Glutamatergic neuron (in vitro differentiated cells): ENCODE measurements around the gene FHIT. TPM values are rescaled to one million over a fixed set of nuclear protein-coding genes. Genes with fewer than 3 reads are reported as not detected.

Experiments used
- DNase-seq: peaks from one replicate; pipeline ENCODE4 v3.0.0; 2022
- H3K27ac Mint-ChIP-seq: one replicate; pipeline ENCODE4 v1.8.0; 2020; ENCODE audit warnings: mild to moderate bottlenecking, mixed read lengths, inconsistent platforms; ENCODE audit not compliant: unreplicated experiment
- H3K27me3 Mint-ChIP-seq: one replicate; pipeline ENCODE4 v1.8.0; 2020; ENCODE audit warnings: mild to moderate bottlenecking, moderate library complexity, mixed read lengths, inconsistent platforms; ENCODE audit not compliant: unreplicated experiment
- H3K36me3 Mint-ChIP-seq: one replicate; pipeline ENCODE4 v1.8.0; 2020; ENCODE audit warnings: mild to moderate bottlenecking, mixed read lengths, inconsistent platforms; ENCODE audit not compliant: unreplicated experiment
- H3K4me1 Mint-ChIP-seq: one replicate; pipeline ENCODE4 v1.8.0; 2020; ENCODE audit warnings: mild to moderate bottlenecking, low read depth, mixed read lengths, inconsistent platforms; ENCODE audit not compliant: unreplicated experiment
- H3K4me3 Mint-ChIP-seq: one replicate; pipeline ENCODE4 v1.8.0; 2020; ENCODE audit warnings: mild to moderate bottlenecking, mixed read lengths, inconsistent platforms; ENCODE audit not compliant: unreplicated experiment
- H3K9me3 Mint-ChIP-seq: one replicate; pipeline ENCODE4 v1.8.0; 2020; ENCODE audit warnings: mild to moderate bottlenecking, moderate library complexity, mixed read lengths, inconsistent platforms; ENCODE audit not compliant: unreplicated experiment
- total RNA-seq: library from RNA; stranded (reverse); fragmentation: NEBNext Ultra II Directional; extraction: Animal tissue kit (Norgen Biotek cat#: 25700); gene quantifications from one replicate; pipeline ENCODE4 v1.2.1, GENCODE V29; 2021; ENCODE audit not compliant: unreplicated experiment
- TF ChIP-seq, protein P1 (sequence below): fragments of 200-600 bp; sonication (generic); IDR thresholded peaks from one replicate; pipeline ENCODE4 v1.5.0; 2021; ENCODE audit not compliant: partially characterized antibody, unreplicated experiment

Gene FHIT
- total RNA-seq, 1 donor from 2014 or later, result 15.2 TPM

GRCh38 chr3:60250810-60251209 lies 1000.4 kb downstream of the FHIT start:
- TF ChIP-seq, protein P1, sequence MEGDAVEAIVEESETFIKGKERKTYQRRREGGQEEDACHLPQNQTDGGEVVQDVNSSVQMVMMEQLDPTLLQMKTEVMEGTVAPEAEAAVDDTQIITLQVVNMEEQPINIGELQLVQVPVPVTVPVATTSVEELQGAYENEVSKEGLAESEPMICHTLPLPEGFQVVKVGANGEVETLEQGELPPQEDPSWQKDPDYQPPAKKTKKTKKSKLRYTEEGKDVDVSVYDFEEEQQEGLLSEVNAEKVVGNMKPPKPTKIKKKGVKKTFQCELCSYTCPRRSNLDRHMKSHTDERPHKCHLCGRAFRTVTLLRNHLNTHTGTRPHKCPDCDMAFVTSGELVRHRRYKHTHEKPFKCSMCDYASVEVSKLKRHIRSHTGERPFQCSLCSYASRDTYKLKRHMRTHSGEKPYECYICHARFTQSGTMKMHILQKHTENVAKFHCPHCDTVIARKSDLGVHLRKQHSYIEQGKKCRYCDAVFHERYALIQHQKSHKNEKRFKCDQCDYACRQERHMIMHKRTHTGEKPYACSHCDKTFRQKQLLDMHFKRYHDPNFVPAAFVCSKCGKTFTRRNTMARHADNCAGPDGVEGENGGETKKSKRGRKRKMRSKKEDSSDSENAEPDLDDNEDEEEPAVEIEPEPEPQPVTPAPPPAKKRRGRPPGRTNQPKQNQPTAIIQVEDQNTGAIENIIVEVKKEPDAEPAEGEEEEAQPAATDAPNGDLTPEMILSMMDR, result no peak
- Mint-ChIP-seq H3K36me3 (no peaks in the 10 kb centered on the region), H3K4me3 (no peak overlapping the region), H3K9me3 (no peaks in the 10 kb centered on the region), H3K4me1 (peaks cover 4% of the 10 kb centered on the region), H3K27ac (no peak overlapping the region), H3K27me3 (no peaks in the 10 kb centered on the region)
- no peak for DNase-seq

DNA sequence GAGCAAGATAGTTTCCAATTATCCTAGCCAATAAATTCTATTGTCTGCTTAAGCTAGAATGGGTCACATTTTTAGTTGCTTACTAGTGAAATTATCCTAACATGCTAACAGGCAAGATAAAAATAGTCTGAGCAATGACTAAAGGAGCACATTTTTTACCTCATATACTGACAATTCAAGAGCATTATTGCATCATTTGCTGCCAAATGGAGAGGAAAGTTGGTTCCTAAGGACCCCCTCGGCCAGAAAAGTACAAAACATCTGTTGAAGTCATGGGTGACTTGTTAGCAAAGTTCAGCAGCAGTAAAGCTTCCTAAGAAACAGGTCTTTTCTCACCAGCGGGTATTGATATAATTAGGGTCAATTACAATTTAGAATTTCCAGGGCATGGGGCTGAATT lies 1001.0 kb downstream of the FHIT start:
- TF ChIP-seq, protein P1, result no peak
- H3K9me3 Mint-ChIP-seq, result no peaks in the 10 kb centered on the region
- H3K4me1 Mint-ChIP-seq, result peaks cover 4% of the 10 kb centered on the region
- H3K27ac Mint-ChIP-seq, result no peak overlapping the region
- no peaks in the 10 kb centered on the region for H3K36me3 Mint-ChIP-seq
- H3K27me3 Mint-ChIP-seq, result no peaks in the 10 kb centered on the region
- no peak for DNase-seq
- no peak overlapping the region for H3K4me3 Mint-ChIP-seq

DNA sequence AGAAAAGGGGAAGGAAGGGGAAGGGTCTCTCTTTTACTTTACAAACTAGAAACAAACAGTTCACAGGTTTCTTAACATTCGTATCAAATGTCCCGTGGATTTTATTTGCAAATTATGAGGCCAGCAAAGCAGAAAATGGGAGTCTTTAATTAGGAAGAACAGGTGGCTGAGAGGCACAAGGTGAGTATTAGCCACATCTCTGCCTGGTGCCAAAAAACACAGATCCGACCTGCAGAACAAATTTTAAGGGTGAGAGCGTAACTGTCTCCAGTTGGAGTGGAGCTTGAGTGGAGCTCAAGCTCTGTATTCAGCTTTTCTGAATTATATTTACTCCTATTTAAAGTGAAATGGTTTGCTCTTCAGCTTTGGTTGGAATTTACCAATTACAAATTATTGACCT lies 1004.9 kb downstream of the FHIT start:
- no peaks in the 10 kb centered on the region for H3K9me3 Mint-ChIP-seq
- H3K36me3 Mint-ChIP-seq, result no peaks in the 10 kb centered on the region
- TF ChIP-seq, protein P1, result no peak
- no peak overlapping the region for H3K4me3 Mint-ChIP-seq
- no peak overlapping the region for H3K27ac Mint-ChIP-seq
- H3K4me1 Mint-ChIP-seq, result no peaks in the 10 kb centered on the region
- DNase-seq, result no peak
- H3K27me3 Mint-ChIP-seq, result no peaks in the 10 kb centered on the region

GRCh38 chr3:60243456-60243855 lies 1007.8 kb downstream of the FHIT start:
- Mint-ChIP-seq H3K36me3 (no peaks in the 10 kb centered on the region), H3K9me3 (no peaks in the 10 kb centered on the region), H3K27ac (no peak overlapping the region), H3K4me3 (no peak overlapping the region), H3K4me1 (no peaks in the 10 kb centered on the region), H3K27me3 (no peaks in the 10 kb centered on the region)
- no peak for DNase-seq
- TF ChIP-seq, protein P1, result no peak

DNA sequence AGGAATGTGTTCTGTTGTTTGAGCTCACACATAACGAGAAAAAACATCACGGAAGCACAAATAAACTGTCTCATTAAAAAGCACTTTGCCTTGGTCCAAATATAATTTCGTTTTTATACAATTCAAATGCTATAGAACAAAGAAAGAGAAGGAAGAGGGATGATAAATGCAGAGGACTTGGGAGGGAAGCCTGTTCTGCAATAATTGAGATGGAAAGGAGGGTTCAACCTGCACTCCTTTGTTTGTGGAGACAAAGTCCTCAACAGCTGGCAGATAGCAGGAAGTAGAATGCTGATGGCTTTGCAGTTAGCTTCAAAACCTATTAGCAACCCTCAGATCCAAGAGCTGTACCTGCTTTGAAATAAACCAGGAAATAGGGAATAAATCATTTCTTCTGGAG lies 1010.8 kb downstream of the FHIT start:
- Mint-ChIP-seq H3K9me3 (no peaks in the 10 kb centered on the region), H3K27ac (no peak overlapping the region), H3K4me1 (no peaks in the 10 kb centered on the region), H3K36me3 (no peaks in the 10 kb centered on the region), H3K27me3 (no peaks in the 10 kb centered on the region), H3K4me3 (no peak overlapping the region)
- TF ChIP-seq, protein P1, result no peak
- DNase-seq, result no peak
